ENCODE data around the gene ELOA2. TPM values are rescaled to one million over a fixed set of nuclear protein-coding genes. Genes with fewer than 3 reads are reported as not detected.
"Not testable (repeated sequence)": the region's sequence is repeated elsewhere in the genome, so short reads cannot be mapped to it uniquely, and the experiment has no call there.

The ELOA2 gene
- total RNA-seq, 4 donors from 2014 or later: not detected

GRCh38 chr18:47063096-47063495, 27.7 kb upstream of the ELOA2 start:
- TF ChIP-seq CTCF (IDR thresholded peaks at IDR 0.05): no peak
- ATAC-seq (ENCODE audit: low FRiP score): no peak
- no peak for DNase-seq (ENCODE audit: low spot score)

- ATAC-seq (ENCODE audit: low FRiP score): no peak
- no peak for TF ChIP-seq CTCF (IDR thresholded peaks at IDR 0.05)
- no peak for DNase-seq (ENCODE audit: low spot score)
Measured at GRCh38 chr18:47062471-47062870, 27.1 kb upstream of the ELOA2 start.

- ATAC-seq (ENCODE audit: low FRiP score): no peak
- DNase-seq (ENCODE audit: low spot score): no peak
- no peak for TF ChIP-seq CTCF (IDR thresholded peaks at IDR 0.05)
Measured at GRCh38 chr18:47054369-47054768, 18.9 kb upstream of the ELOA2 start.

- TF ChIP-seq CTCF (IDR thresholded peaks at IDR 0.05): no peak
- no peak for DNase-seq (ENCODE audit: low spot score)
- no peak for ATAC-seq (ENCODE audit: low FRiP score)
Measured at GRCh38 chr18:47050468-47050867, 15.0 kb upstream of the ELOA2 start.

GRCh38 chr18:47040982-47041381, 5.6 kb upstream of the ELOA2 start:
- no peak for DNase-seq (ENCODE audit: low spot score)
- TF ChIP-seq CTCF (IDR thresholded peaks at IDR 0.05): no peak
- no peak for ATAC-seq (ENCODE audit: low FRiP score)

GRCh38 chr18:47036927-47037578, 1.6 kb upstream of the ELOA2 start:
- no peak for ATAC-seq (ENCODE audit: low FRiP score)
- TF ChIP-seq CTCF (IDR thresholded peaks at IDR 0.05): no peak

GRCh38 chr18:47036298-47036874, 965 bp upstream of the ELOA2 start:
- ATAC-seq (ENCODE audit: low FRiP score): no peak
- no peak for TF ChIP-seq CTCF (IDR thresholded peaks at IDR 0.05)

More at GRCh38 chr18:47036927-47037578, 1.6 kb upstream of the ELOA2 start:
- DNase-seq (ENCODE audit: low spot score): no peak

GRCh38 chr18:47034591-47034990, 830 bp downstream of the ELOA2 start:
- not testable (repeated sequence) for DNase-seq (ENCODE audit: low spot score); ATAC-seq (ENCODE audit: low FRiP score)

More at GRCh38 chr18:47036298-47036874, 965 bp upstream of the ELOA2 start:
- DNase-seq (ENCODE audit: low spot score): no peak

Measured in omental fat pad (tissue), 4 donors.